Umbilical cord (tissue), 2 donors: ENCODE measurements around the gene CTNNA3. TPM values are rescaled to one million over a fixed set of nuclear protein-coding genes. Genes with fewer than 3 reads are reported as not detected.
A peak's percentile ranks its signal among the peaks of the same experiment; 100 is the strongest.

Experiments used
- DNase-seq: peaks from one replicate; pipeline ENCODE4 v3.0.0-alpha.2; 2015; ENCODE audit warnings: low spot score
- total RNA-seq: library from RNA; depleted of rRNA; stranded (reverse); fragments of >200 nt; gene quantifications from one replicate; pipeline ENCODE4 v1.2.3, GENCODE V29; 2014; ENCODE audit warnings: low replicate concordance; ENCODE audit not compliant: insufficient read depth

CTNNA3 gene
- total RNA-seq, 1 donor from 2014 or later: 32.7 TPM

- DNase-seq: no peak
Measured at GRCh38 chr10:66823301-66823700, 872.7 kb downstream of the CTNNA3 start.

GRCh38 chr10:66822801-66823200 lies 873.2 kb downstream of the CTNNA3 start:
- no peak for DNase-seq

- no peak for DNase-seq
Measured at GRCh38 chr10:66819691-66820090, 876.3 kb downstream of the CTNNA3 start.

DNA sequence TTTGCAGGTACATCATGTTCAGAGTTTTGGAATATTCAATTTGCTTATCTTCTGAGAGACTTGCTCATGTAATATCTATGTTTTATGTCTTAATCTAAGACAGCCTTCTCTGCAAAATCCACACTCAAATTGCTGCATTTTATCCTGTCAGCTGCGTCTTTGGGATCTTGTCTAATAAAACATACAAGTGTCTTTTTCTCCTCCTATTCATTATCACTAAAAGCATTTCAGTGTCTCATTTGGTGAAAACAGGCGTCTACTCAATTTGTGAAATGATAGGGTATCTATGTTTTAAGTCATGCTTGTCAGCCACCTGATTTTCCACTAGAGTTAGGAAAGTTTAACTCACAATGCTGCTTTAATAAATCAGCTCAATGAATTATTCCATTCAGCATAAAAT lies 882.9 kb downstream of the CTNNA3 start:
- DNase-seq: peak; percentile 19

DNA sequence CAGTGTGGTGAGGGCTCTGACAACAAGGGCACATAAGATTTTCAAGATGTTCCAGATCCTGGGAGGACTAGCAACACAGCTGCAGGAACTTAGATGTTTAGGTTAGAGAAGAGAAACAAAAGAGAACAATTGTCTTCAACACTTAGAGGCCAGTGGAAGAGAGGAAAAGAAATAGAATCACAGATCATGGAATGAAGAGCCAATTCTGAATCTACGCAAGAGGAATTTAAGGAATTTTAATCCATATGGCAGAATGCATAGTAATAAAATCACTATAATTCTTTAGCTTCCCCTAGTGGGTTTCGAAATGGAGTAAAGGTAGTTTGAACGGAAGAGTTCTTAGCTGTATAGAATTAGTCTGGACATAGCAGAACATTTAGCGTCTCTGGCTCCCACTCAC lies 884.8 kb downstream of the CTNNA3 start:
- no peak for DNase-seq

DNA sequence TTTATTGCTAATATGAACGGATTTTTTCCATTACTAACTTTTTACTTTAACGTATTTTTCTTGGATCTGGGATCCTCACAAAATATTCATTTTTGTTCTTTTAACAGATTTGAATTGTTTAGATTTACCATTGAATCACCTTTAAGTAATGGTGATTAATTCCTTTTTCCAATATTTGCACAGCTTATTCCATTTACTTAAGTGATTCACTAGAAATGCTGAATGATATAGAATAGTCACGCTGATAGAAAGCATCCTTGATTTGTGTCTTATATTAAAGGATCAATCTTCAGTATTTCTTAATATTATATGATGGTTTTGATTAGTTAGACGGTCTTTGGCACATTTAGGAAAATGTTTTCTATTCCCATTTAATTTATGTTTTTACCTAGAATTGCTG lies 886.6 kb downstream of the CTNNA3 start:
- DNase-seq: no peak

DNA sequence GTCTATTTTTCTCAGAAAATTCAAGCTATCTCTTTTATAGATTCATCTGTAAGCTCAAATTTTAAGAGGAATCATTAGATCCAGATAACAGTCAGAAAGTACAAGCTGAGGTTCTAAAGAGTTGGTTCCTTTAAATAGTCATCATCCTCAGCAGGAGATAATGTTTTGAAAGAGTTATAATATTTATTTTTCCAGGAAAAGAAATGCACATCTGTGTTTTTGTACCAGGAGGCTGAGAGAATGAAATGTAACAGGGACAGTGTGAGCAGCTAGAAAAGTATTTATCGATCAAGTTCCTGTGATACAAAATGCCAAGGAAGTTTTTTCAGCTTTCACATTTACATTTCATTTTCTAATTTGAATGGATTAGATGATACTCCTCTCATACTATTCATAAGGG lies 890.4 kb downstream of the CTNNA3 start:
- peak; percentile 44 for DNase-seq

DNA sequence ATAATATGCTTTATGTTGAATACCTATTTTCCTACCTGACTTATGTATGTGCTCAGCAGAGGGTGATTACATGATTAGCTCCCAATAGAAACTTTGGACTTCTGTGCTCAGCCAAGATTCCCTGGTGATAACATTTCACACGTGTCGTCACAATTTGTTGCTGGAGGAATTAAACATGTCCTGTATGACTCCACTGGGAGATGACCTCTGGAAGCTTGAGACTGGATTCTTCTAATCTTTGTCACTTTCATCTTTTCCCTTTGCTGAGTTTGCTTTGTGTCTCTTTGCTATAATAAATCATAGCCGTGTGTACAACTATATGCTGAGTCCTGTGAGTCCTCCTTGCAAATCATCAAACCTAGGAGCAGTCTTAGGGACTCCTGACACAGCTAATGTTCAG lies 891.0 kb downstream of the CTNNA3 start:
- peak; percentile 23 for DNase-seq

- DNase-seq: no peak
Measured at GRCh38 chr10:66803174-66803573, 892.8 kb downstream of the CTNNA3 start.

GRCh38 chr10:66799474-66799873 lies 896.5 kb downstream of the CTNNA3 start:
- no peak for DNase-seq

DNA sequence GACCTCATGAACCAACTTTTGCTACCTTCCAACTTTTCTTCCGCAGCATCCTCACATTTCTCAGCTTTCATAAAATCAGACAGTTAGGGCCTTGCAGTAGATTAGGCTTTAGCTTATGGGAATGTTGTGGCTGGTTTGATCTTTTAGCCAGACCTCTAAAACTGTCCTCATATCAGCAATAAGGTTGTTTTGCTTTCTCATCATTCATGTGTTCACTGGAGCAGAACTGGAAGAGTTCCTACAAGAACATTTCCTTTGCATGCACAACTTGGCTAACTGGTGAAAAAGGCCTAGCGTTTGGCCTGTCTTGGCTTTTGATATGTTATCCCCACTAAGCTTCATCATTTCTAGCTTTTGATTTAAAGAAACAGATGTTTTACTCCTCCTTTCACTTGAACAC lies 900.1 kb downstream of the CTNNA3 start:
- DNase-seq: peak; percentile 97

DNA sequence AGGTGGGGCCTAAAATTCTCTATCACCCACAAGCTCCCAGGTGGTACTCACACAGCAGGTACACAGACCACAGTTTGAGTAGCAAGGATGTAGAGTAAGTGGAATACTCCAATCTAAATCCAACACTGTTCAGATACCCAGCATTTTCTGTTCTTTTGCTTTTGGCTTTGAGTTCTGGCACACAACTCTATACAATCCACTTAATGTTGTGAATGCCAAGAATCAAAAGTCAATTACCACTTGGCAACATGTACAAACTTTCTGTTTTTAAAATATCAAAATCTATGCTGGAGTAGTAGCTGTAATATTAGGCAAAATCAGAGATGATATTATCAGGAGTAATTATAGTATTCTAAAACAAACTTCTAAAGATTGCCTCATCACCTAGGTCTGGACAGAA lies 903.6 kb downstream of the CTNNA3 start:
- peak; percentile 10 for DNase-seq

- DNase-seq: peak; percentile 81
Measured at GRCh38 chr10:66788178-66788987, 907.6 kb downstream of the CTNNA3 start.

DNA sequence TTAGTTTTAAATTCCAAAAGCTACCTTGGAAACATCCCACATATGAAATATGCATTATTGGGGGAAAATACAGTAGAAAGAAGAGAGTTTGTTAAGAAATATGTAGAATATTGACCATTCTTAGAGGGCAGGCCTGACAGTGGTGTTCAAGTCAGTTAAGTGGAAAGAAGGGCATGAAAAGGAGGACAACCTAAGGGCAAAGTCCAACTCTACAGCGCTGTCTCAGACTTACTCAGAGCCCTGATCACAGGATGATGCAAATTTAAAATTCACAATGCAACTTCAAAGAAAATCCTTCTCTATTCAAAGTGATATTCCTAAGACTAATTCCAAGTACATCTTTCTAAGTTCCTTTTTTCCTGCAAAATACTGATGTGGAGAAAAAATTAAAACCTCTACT lies 909.3 kb downstream of the CTNNA3 start:
- DNase-seq: no peak

DNA sequence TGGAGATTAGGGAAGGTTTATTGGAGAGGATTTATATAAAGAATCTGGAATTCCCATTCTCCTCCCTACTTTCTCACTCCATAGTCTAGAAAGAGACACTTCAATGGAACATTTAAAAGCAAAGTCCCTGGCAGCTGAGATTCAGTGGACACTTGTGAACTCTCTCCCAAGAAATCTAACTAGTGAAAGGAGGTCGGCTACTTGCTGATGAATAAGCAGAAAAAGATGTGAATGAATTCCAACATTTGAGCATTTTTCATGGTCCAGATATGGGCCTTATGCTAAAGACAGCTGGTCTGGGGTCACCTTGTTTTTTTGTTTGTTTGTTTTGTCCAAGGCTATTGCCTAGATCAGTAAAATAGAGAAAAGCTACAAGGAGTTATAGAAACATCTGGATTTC lies 911.2 kb downstream of the CTNNA3 start:
- peak; percentile 55 for DNase-seq

GRCh38 chr10:66783316-66783715 lies 912.7 kb downstream of the CTNNA3 start:
- DNase-seq: peak; percentile 73

GRCh38 chr10:66782776-66783175 lies 913.2 kb downstream of the CTNNA3 start:
- DNase-seq: no peak

GRCh38 chr10:66782144-66782543 lies 913.9 kb downstream of the CTNNA3 start:
- DNase-seq: no peak

DNA sequence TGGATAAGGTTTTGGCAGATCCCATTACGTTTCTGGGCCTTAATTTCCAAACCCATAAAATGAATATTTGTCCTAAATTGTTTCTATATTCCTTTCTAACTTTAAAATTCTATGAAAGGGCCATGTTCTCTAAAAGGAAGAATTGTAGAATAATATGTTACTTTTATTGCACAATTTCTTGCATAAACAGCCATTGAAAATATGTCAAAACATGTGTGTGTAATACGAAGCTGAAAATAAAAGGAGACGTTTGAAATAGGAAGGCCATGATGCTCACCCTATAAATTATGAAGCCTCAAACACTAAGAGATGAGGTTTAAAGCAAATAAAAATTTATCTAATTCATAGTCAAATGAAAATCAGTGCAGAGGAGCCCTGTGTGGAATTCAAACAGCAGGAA lies 915.2 kb downstream of the CTNNA3 start:
- DNase-seq: no peak

DNA sequence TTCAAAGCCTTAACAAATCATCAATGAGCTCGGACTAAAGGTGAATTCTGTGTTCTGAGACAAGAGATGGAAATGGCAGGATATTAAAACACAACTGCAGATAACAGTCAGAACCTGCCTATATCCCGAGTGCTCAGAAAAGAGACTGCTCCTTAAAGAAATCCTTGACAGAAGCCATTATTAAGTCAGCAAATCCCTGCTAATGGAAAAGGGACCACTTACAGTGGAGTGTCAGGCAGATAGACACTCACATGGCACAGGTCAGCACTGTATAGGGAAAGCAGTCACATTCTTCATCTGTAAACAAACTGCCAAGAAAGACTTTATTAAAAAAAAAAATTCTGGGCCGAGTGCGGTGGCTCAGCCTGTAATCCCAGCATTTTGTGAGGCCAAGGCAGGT lies 917.6 kb downstream of the CTNNA3 start:
- no peak for DNase-seq

GRCh38 chr10:66777665-66778064 lies 918.3 kb downstream of the CTNNA3 start:
- no peak for DNase-seq

DNA sequence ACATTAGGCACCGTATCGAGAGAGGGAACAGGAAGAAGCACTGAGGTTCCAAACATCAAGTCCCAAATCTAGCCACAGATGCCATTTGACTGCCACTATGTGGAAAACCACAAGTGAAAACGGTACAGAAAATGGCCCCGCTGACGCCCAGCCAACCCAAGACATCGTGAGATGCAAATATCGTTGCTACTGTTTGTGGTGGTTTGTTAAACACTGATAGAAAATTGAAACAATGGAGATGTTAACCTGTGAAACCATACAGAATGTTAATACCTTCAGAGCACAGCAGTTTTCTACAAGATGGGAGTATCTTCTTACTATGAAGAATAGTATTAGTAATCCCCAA lies 922.5 kb downstream of the CTNNA3 start:
- no peak for DNase-seq

GRCh38 chr10:66772548-66773471 lies 923.2 kb downstream of the CTNNA3 start:
- DNase-seq: peak; percentile 55
